NCI-H2227 (cell line): ENCODE measurements around the gene BCL10.
"Not testable (repeated sequence)": the region's sequence is repeated elsewhere in the genome, so short reads cannot be mapped to it uniquely, and the experiment has no call there.

Source experiments
- DNase-seq: peaks from one replicate; lab custom pipeline; 2025; ENCODE audit not compliant: unreplicated experiment; lab: John Stamatoyannopoulos, UW

The BCL10 gene

DNA sequence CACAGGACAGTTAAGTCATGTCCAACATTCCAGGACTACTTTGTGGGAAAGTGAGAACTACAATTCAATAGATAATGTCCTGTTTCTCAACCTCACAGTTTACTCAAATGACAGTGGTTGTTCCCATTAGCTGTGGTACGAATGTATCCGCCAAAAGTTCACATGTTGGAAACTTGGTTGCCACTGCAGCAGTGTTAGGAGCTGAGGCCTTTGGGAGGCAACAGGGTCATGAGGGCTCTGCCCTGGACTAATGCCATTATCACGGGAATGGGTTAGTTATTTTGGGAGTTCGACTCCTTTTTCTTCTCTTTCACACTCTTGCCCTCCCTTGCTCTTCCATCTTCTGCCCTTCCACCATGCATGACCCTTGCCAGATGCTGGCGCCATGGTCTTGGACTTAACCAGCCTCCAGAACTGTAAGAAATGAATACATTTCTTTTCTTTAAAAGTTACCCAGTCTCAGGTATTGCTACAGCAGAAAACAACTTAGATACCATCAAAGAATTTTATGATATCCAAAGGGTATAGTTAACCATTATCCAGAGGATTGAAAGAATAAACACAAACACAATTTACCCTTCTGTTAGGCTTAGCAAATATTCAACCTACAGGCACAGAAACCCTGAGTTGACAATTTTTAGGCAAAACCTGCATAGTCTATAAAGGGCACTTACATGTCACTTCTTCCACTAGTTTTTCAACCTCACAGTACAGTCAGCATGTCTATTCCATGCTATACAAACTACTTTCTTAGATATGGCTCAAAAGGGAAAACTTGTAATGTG, 7.4 kb downstream of the BCL10 start:
- DNase-seq, result no peak

GRCh38 chr1:85267313-85267712, 9.1 kb downstream of the BCL10 start:
- no peak for DNase-seq

DNA sequence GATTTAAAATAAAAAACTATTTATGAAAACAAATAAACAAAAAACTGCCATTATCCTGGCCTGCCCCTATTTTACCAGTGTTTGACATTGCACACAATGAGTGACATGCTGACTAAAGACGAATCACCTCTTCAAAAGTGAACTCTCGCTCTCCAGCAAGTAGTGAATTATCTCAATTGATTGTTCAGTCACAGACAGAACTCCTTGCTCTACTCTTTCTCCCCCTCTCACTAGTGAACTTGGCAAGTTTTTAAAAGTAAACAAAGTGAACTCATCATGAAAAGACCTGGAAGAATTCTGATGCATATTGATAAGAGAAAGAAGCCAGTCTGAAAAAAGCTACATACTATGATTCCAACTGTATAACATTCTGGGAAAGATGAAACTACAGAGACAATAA, 12.3 kb downstream of the BCL10 start:
- no peak for DNase-seq

GRCh38 chr1:85262985-85263384, 13.4 kb downstream of the BCL10 start:
- DNase-seq, result no peak

GRCh38 chr1:85259912-85260274, 16.5 kb downstream of the BCL10 start:
- no peak for DNase-seq

DNA sequence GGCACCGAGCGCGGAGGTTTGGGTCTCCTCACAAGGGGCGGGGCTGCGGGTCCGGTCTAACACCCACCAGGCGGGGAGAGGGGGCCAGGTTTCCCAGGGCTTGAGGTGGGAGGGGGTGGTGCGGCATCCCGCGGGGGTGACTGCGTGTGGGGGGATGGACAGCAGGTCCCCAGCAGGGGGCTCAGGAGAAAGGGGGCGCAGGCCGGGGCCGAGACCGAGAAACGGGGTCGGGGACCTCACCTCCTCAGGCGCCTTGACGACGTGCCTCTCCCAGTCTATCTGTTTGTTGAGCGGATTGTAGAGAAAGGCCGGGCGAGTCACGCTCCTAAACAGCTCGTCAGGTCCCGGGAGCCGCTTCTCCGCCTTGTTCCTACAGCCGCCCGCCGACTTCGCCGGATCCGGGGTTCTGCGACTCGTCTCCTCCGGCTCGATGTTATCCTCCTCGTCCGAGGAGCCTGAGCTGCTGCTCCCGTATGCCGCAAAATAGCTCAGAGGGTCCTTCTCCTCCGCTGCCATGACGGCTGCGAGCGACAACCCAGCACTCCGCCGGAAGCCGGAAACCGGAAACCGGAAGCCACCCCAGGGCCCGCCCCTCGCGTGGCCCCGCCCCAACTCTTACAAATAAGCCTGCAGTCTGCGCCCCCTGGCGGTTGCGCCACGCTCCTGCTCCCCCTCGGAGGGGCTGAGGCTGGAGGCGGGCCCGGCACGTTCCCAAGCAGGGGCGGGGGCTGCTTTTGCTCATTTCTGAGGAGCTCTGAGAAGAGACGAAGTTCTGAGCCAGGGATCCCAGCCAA, 17.1 kb downstream of the BCL10 start, which contains the start of gene C1orf52:
Gene C1orf52 (minus strand): TSS at position 545 of the 794 bp plus-strand sequence. CDS start 29 bp downstream, at position 516.
- DNase-seq, result peak; percentile 97

- DNase-seq, result no peak
Observed at GRCh38 chr1:85258536-85259117, 17.8 kb downstream of the BCL10 start.

DNA sequence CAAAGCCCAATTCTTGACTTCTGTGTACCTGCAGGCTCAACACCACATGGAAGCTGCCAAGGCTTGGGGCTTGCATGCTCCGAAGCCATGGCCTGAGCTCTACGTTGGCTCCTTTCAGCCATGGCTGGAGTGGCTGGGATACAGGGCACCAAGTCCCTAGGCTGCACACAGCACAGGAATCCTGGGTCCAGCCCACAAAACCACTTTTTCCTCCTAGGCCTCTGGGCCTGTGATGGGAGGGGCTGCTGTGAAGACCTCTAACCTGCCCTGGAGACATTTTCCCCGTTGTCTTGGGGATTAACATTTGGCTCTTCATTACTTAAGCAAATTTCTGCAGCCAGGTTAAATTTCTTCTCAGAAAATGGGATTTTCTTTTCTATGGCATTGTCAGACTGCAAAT, 27.4 kb downstream of the BCL10 start:
- not testable (repeated sequence) for DNase-seq

DNA sequence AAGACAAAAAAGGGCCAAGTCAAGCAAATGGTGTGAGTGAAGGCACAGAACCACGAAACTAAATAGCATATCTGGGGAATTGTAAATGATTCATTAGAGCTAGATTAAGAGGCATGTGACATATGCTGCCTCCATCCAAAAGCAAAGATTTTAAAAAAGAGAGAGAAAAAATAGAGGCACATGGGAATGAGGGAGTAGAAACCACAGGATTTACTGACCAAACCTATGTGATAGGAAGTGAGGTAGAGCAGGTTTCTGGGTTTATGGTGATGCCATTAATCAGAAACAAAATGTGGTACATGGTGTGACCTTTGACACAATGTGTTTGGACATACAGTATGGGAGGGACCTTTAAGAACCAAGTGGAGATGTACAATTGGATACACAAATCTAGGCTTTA, 30.5 kb downstream of the BCL10 start:
- DNase-seq, result no peak

GRCh38 chr1:85245456-85245855, 31.0 kb downstream of the BCL10 start:
- no peak for DNase-seq

DNA sequence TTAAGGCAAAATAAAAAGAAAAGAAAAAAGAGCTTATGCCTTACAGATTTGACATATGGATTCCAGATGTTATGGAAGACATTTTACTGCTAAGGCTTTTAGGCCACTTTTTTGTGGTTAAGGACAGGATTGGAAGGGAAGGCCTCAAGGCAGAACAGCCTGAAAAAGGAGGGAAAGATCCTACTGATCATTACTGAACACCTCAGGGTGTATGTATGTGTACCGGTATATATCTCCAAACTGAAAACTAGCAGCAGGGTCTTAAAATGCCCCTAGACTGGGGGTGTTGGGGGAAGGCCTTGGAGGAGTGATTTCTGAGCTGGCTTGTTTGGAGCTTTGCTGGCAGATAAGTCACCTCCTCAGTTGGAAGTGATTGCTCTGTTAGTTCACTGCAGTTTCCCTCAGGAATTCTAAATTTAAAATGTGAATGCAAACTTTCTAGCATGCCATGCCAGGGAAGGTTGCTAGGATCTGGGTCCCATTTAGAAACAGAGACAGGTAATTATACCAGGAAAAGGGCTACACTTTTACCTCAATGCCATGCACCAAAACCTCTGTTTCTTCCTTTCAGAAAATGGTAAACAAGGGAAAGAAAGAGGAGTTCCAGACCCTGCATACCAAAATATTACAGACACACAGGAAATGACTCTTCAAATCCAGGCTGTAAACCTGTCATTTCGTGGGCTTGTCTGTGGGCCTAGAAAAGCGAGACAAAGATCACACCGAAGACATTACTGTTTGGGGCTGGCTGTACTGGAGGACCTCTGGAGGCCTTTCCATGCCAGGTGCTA, 32.0 kb downstream of the BCL10 start:
- DNase-seq, result no peak

GRCh38 chr1:85243372-85243771, 33.1 kb downstream of the BCL10 start:
- DNase-seq, result no peak

DNA sequence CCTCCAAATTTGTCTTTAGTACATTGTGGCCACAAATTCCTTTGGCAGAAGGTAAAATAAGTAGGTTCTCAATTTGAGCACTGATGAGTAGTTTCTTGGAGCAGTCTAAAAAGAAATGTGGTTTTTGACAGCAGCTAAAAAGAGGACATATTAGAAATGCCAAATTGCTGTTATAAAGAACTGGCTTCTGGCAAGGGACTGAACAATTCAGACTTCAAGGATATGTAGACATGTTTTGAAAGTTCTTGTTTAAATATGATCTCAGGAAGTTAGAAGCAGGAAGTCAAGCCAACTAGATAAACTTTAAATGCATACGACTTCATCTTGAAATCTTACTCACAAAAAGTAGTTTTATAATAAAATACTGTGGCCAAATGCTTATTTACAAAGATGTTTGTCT, 35.8 kb downstream of the BCL10 start:
- DNase-seq, result no peak

- DNase-seq, result no peak
Observed at GRCh38 chr1:85240174-85240601, 36.2 kb downstream of the BCL10 start.

GRCh38 chr1:85237613-85238012, 38.8 kb downstream of the BCL10 start:
- DNase-seq, result no peak

DNA sequence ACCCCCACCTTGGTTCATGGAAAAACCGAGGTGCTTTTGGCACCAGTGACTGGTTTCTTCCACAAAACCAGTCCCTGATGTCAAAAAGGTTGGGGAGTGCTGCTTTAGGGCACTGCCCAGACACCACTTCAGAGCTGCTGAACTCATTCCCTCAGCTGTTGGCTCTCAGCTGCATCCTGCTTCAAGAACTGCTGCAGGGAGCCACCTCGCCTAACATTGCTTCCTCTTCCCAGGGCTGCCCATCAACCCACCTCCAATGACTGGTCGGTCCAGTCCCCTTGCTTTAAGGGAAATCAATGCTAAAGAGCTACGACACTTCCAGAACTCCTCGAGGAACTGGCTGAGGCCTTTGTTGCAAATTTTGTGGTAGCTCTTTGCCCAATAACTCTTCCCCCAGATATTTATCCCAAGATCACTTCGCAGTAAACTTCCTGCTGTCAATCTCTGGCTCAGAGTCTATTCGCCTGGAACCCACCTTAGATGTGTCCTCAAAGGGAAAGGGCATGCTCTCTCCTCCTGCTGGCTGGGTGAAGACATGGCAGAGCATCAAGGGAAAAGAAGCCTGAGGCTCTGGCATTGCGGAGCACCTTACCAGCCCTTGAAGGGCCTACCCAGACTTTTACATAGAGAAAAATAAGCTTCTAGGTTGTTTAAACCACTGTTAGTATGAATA, 46.0 kb downstream of the BCL10 start:
- DNase-seq, result no peak

DNA sequence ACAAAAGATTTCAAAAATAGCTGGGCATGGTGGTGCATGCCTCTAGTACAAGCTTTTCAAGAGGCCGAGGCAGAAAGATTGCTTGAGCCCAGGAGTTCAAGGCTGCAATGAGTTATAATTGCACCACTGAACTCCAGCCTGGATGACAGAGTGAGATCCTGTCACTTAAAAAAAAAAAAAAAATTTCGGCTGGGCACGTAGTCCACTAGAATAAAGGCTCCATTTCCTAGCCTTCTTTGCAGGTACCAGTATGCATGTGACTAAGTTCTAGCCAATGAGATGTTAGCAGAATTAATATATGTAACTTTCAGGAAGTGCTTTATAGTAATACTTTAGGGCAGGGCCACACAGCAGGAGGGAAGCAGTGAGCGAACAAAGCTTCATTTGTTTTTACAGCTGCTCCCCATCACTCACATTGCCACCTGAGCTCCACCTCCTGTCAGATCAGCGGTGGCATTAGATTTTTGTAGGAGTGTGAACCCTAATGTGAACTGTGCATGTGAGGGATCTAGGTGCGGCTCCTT, 46.8 kb downstream of the BCL10 start:
- no peak for DNase-seq

DNA sequence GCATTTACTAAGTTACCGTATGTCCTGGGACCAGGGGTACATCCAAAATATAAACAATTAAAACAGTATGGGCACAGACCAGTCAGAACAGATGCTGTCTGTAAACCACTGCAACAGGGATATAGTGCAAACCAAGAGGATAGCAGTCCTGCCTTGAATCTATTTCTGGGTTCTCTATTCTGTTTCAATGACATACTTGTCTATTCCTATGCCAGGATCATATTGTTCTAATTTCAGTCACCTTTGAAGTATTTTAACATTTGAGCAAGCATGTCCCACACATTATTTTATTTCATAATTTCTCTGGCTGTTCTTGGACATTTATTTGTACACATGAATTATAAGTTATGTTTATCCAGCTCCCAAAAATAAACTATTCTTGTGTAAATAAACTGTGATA, 47.5 kb downstream of the BCL10 start:
- no peak for DNase-seq

DNA sequence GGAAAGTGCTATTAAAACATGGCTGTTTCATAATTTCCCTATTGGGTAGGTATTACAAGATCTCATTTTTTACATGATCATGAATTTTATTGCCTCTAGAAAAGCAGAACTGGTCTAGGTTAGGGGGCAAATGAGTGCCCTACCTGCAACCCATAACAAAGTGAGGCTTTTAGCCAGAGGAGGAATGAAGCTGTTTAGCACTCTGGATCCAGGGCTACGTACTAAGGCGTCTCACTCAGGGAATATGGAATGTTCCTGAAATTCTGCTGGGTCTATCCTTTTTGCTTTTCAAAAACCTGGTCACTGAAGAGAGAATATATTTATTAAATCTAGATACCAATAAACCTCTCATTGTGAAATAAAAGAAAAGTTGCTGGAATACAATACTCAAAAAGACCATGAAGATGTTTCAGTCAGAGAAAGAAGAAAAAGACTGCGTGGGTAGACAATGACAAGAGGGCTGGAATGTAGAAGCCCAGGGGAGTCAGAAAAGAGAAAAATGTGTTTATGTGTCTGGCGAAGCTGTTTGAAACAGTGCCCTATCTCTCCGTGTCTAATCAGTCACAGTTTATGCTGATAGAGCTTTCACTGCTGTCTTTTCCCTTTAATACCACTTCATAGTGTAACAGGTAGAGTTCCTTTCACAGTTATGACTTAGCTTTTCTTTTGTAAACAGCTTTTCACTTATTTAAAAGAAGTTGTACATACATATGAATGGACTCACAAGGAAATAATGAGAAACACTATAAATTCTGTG, 50.6 kb downstream of the BCL10 start:
- DNase-seq, result no peak
